ENCODE measurements around the gene TENM4.

Gene TENM4

GRCh38 chr11:78649361-78650215 lies 791.2 kb downstream of the TENM4 start:
- no peaks in the 10 kb centered on the region for H3K27me3 ChIP-seq (ENCODE audit: insufficient read depth, low read length)
- no peaks in the 10 kb centered on the region for H3K79me2 ChIP-seq (ENCODE audit: control insufficient read depth, insufficient read depth, low read length, unreplicated experiment)
- no peak overlapping the region for H3K4me3 ChIP-seq (ENCODE audit: low read depth, low read length)
- H3K27ac ChIP-seq (ENCODE audit: low read depth, low read length), result no peak overlapping the region
- H3K36me3 ChIP-seq (ENCODE audit: insufficient read depth, low read length), result no peaks in the 10 kb centered on the region
- no peak overlapping the region for H2AFZ ChIP-seq (ENCODE audit: low read length, unreplicated experiment)
- H3K4me1 ChIP-seq (ENCODE audit: control insufficient read depth, insufficient read depth, low read length, unreplicated experiment), result peaks cover 3% of the 10 kb centered on the region

GRCh38 chr11:78647986-78648875 lies 792.6 kb downstream of the TENM4 start:
- Histone ChIP-seq H3K4me3 (ENCODE audit: low read depth, low read length) (no peak overlapping the region), H3K79me2 (ENCODE audit: control insufficient read depth, insufficient read depth, low read length, unreplicated experiment) (no peaks in the 10 kb centered on the region), H3K27ac (ENCODE audit: low read depth, low read length) (no peak overlapping the region), H3K4me1 (ENCODE audit: control insufficient read depth, insufficient read depth, low read length, unreplicated experiment) (peaks cover 3% of the 10 kb centered on the region), H2AFZ (ENCODE audit: low read length, unreplicated experiment) (no peak overlapping the region), H3K27me3 (ENCODE audit: insufficient read depth, low read length) (no peaks in the 10 kb centered on the region), H3K36me3 (ENCODE audit: insufficient read depth, low read length) (no peaks in the 10 kb centered on the region)

- H3K27me3 ChIP-seq (ENCODE audit: insufficient read depth, low read length), result no peaks in the 10 kb centered on the region
- no peak overlapping the region for H3K27ac ChIP-seq (ENCODE audit: low read depth, low read length)
- no peak overlapping the region for H2AFZ ChIP-seq (ENCODE audit: low read length, unreplicated experiment)
- H3K79me2 ChIP-seq (ENCODE audit: control insufficient read depth, insufficient read depth, low read length, unreplicated experiment), result no peaks in the 10 kb centered on the region
- H3K4me1 ChIP-seq (ENCODE audit: control insufficient read depth, insufficient read depth, low read length, unreplicated experiment), result peaks cover 3% of the 10 kb centered on the region
- no peaks in the 10 kb centered on the region for H3K36me3 ChIP-seq (ENCODE audit: insufficient read depth, low read length)
- no peak overlapping the region for H3K4me3 ChIP-seq (ENCODE audit: low read depth, low read length)
Observed at GRCh38 chr11:78647266-78647915, 793.4 kb downstream of the TENM4 start.

GRCh38 chr11:78646564-78647185 lies 794.2 kb downstream of the TENM4 start:
- H3K27ac ChIP-seq (ENCODE audit: low read depth, low read length), result no peak overlapping the region
- H3K4me3 ChIP-seq (ENCODE audit: low read depth, low read length), result no peak overlapping the region
- no peaks in the 10 kb centered on the region for H3K27me3 ChIP-seq (ENCODE audit: insufficient read depth, low read length)
- no peaks in the 10 kb centered on the region for H3K36me3 ChIP-seq (ENCODE audit: insufficient read depth, low read length)
- no peak overlapping the region for H2AFZ ChIP-seq (ENCODE audit: low read length, unreplicated experiment)
- peaks cover 3% of the 10 kb centered on the region for H3K4me1 ChIP-seq (ENCODE audit: control insufficient read depth, insufficient read depth, low read length, unreplicated experiment)
- no peaks in the 10 kb centered on the region for H3K79me2 ChIP-seq (ENCODE audit: control insufficient read depth, insufficient read depth, low read length, unreplicated experiment)

- peaks cover 3% of the 10 kb centered on the region for H3K4me1 ChIP-seq (ENCODE audit: control insufficient read depth, insufficient read depth, low read length, unreplicated experiment)
- peak overlapping the region; percentile 57 for H3K4me3 ChIP-seq (ENCODE audit: low read depth, low read length)
- peak overlapping the region; percentile 20 for H2AFZ ChIP-seq (ENCODE audit: low read length, unreplicated experiment)
- H3K27ac ChIP-seq (ENCODE audit: low read depth, low read length), result no peak overlapping the region
- no peaks in the 10 kb centered on the region for H3K36me3 ChIP-seq (ENCODE audit: insufficient read depth, low read length)
- no peaks in the 10 kb centered on the region for H3K27me3 ChIP-seq (ENCODE audit: insufficient read depth, low read length)
- no peaks in the 10 kb centered on the region for H3K79me2 ChIP-seq (ENCODE audit: control insufficient read depth, insufficient read depth, low read length, unreplicated experiment)
Observed at GRCh38 chr11:78645226-78646202, 795.3 kb downstream of the TENM4 start.

- Histone ChIP-seq H3K36me3 (ENCODE audit: insufficient read depth, low read length) (no peaks in the 10 kb centered on the region), H3K4me1 (ENCODE audit: control insufficient read depth, insufficient read depth, low read length, unreplicated experiment) (peaks cover 3% of the 10 kb centered on the region), H3K4me3 (ENCODE audit: low read depth, low read length) (no peak overlapping the region), H3K27me3 (ENCODE audit: insufficient read depth, low read length) (no peaks in the 10 kb centered on the region), H3K27ac (ENCODE audit: low read depth, low read length) (no peak overlapping the region), H2AFZ (ENCODE audit: low read length, unreplicated experiment) (no peak overlapping the region), H3K79me2 (ENCODE audit: control insufficient read depth, insufficient read depth, low read length, unreplicated experiment) (no peaks in the 10 kb centered on the region)
Observed at GRCh38 chr11:78643676-78644056, 797.2 kb downstream of the TENM4 start.

- Histone ChIP-seq H3K79me2 (ENCODE audit: control insufficient read depth, insufficient read depth, low read length, unreplicated experiment) (no peaks in the 10 kb centered on the region), H3K4me3 (ENCODE audit: low read depth, low read length) (no peak overlapping the region), H3K36me3 (ENCODE audit: insufficient read depth, low read length) (no peaks in the 10 kb centered on the region), H3K27me3 (ENCODE audit: insufficient read depth, low read length) (no peaks in the 10 kb centered on the region), H3K4me1 (ENCODE audit: control insufficient read depth, insufficient read depth, low read length, unreplicated experiment) (peaks cover 3% of the 10 kb centered on the region), H2AFZ (ENCODE audit: low read length, unreplicated experiment) (no peak overlapping the region), H3K27ac (ENCODE audit: low read depth, low read length) (no peak overlapping the region)
Observed at GRCh38 chr11:78642979-78643675, 797.7 kb downstream of the TENM4 start.

GRCh38 chr11:78641541-78641940 lies 799.3 kb downstream of the TENM4 start:
- H3K36me3 ChIP-seq (ENCODE audit: insufficient read depth, low read length), result no peaks in the 10 kb centered on the region
- no peak overlapping the region for H2AFZ ChIP-seq (ENCODE audit: low read length, unreplicated experiment)
- no peaks in the 10 kb centered on the region for H3K27me3 ChIP-seq (ENCODE audit: insufficient read depth, low read length)
- no peak overlapping the region for H3K4me3 ChIP-seq (ENCODE audit: low read depth, low read length)
- H3K4me1 ChIP-seq (ENCODE audit: control insufficient read depth, insufficient read depth, low read length, unreplicated experiment), result peaks cover 3% of the 10 kb centered on the region
- H3K27ac ChIP-seq (ENCODE audit: low read depth, low read length), result no peak overlapping the region
- H3K79me2 ChIP-seq (ENCODE audit: control insufficient read depth, insufficient read depth, low read length, unreplicated experiment), result no peaks in the 10 kb centered on the region

- no peaks in the 10 kb centered on the region for H3K79me2 ChIP-seq (ENCODE audit: control insufficient read depth, insufficient read depth, low read length, unreplicated experiment)
- no peak overlapping the region for H2AFZ ChIP-seq (ENCODE audit: low read length, unreplicated experiment)
- no peak overlapping the region for H3K4me3 ChIP-seq (ENCODE audit: low read depth, low read length)
- H3K36me3 ChIP-seq (ENCODE audit: insufficient read depth, low read length), result no peaks in the 10 kb centered on the region
- no peaks in the 10 kb centered on the region for H3K4me1 ChIP-seq (ENCODE audit: control insufficient read depth, insufficient read depth, low read length, unreplicated experiment)
- no peak overlapping the region for H3K27ac ChIP-seq (ENCODE audit: low read depth, low read length)
- peaks cover 8% of the 10 kb centered on the region; the same call in 1 of the 2 replicates for H3K27me3 ChIP-seq (ENCODE audit: insufficient read depth, low read length)
Observed at GRCh38 chr11:78638704-78639380, 802.0 kb downstream of the TENM4 start.
